Hematopoietic multipotent progenitor cell treated with erythropoietin and hydrocortisone succinate and interleukin-3 and kit ligand, for 6 days (in vitro differentiated cells): ENCODE measurements around the gene EGFLAM.
A peak's percentile ranks its signal among the peaks of the same experiment; 100 is the strongest.

Experiments
- DNase-seq: peaks from one replicate; pipeline ENCODE4 v3.0.0-alpha.2; 2015

Gene EGFLAM

GRCh38 chr5:38423276-38424147, 165.2 kb downstream of the EGFLAM start:
- no peak for DNase-seq

DNA sequence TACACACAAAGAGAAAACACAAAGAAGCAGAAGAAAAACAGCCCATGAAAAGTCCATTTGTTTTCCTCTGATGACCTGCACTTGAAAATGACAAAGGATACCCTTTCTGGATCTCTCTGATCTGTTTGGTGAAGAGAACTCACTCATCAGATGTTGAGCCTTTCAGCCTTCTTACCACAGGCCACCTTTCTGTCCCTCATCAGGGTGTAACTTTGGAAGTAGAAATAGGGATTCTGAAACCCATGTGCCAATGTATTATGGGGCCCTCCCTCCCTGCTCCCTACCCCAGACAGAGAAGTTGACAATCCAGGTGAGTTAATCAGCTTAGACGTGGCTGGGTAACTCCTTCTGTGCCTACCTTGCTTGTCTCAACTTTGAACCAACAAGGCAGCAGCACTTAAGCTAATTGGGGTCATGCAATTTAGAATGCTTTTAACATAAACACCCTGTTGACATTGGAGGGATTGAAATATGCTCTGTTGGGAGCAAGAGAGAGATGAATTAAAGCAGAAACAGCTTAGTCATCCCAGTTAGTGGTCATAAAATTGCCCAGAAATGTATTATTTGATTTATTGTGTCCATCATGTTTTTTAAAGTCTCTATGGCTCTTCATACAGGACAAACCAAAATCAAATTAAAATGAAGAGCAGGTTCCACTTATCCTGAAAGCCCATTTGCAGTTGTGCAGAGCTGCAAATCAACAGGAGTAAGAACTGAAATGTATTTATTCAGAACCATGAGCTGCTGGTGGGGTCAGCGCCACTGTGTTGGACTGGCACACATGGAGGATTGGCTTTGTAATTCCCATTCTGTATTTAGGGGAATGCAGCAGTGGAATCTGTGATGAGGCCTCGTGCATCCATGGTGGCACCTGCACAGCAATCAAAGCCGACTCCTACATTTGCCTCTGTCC, 166.0 kb downstream of the EGFLAM start:
- DNase-seq = no peak

GRCh38 chr5:38426490-38426889, 168.1 kb downstream of the EGFLAM start:
- DNase-seq = no peak

DNA sequence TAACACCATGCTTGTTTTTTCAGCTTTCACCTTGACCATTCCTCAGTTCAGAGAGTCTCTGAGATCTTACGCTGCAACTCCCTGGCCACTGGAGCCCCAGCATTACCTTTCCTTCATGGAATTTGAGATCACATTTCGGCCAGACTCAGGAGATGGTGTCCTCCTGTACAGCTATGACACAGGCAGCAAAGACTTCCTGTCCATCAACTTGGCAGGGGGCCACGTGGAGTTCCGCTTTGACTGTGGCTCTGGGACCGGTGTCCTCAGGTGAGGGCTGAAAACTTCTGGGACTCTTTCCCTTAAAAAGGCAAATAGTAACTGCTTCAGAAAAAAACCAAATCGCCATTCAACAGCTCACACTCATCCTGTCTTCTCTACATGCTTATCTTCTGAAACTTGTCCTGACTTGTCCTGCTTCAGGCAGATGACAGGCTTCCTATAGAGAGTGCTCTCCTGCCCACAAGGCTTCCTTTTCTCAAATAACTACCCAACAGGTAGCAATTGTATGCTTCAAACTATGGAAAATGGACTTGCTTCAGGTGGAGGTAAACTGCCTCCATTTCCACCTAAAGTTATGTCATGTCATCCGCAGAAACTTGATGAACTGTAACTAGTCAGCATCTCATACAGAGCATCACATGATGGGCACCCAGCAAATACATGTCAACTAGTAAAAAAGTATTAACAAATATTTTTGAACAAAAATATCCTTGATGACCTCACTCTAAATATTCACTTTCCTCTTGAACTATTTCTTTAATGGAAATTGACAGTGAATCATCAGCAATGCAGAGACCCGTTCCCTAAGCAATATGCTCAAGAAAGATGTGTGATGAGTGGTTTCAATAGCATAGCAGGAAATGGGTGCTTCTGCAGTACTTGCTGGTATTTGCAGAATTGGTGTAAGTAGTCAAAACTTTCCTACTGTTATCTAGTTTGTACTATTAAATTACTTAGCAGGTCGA, 168.9 kb downstream of the EGFLAM start:
- DNase-seq = no peak

- no peak for DNase-seq
These were observed 173.0 kb downstream of the EGFLAM start for GRCh38 chr5:38431242-38431853.

DNA sequence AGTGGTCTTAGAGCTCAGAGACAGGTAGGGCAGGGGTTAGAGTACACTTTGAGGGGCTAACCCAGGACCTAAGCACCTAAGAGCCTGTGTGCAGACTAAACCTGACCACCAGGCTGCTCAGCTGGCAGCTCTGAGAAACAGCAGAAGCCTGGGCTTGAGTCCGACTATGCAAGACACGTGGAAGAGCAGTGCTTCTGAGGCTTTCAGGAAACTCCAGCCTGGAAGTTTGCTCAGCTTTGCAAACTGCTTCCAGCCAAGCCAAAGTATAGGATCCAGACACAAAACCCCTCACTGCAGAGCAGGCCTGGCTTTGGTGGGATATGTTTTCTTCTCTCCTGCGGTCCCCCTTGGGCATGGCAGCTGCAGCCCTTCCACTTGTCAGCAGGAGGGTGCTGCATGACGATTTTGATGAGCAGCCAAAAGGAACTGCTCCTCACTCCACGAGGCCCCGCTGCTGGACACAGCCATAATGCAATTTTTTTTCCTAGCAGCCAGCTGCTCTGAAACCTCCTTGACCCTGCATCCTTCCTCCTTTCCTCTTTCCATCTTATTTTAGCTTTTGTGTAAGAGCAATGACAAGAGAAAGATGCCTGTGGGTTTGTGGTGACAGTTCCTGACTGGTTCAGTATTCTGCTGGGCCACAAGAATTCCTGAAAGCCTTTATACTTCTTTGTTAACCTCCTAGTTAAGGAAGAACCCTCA, 175.0 kb downstream of the EGFLAM start:
- DNase-seq = no peak

DNA sequence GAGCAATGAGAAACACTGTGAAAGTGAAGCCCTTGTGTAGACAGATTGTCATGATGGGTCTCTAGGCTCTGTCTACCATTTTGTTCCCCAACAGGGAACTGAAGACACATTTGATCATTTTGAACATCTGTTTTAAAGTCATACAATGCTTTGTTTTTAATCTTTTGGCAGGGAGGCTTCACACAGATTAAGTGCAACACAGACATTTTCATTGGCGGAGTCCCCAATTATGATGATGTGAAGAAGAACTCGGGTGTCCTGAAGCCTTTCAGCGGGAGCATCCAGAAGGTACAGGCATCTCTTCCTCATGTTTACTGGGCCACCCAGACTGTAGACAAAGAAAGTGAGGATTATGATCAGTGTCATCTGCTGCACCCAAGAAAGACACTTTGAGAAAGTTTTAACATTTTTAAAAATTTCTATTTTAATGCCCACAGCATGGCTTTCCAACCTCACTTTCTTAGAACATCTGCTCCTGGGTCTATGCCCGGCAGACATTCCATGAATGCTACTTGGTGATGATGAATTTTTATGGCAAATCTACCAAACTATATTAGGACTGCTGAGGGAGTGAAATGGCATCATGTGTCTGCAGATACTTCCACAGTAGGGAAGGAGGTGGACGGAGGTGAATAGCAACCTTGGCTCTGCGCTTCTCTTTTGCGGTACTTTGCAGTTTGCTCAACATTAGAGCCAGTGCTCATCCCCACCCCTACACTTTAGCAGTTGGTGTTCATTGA, 176.8 kb downstream of the EGFLAM start:
- DNase-seq = no peak

- DNase-seq = no peak
These were observed 180.4 kb downstream of the EGFLAM start for GRCh38 chr5:38438757-38439156.

DNA sequence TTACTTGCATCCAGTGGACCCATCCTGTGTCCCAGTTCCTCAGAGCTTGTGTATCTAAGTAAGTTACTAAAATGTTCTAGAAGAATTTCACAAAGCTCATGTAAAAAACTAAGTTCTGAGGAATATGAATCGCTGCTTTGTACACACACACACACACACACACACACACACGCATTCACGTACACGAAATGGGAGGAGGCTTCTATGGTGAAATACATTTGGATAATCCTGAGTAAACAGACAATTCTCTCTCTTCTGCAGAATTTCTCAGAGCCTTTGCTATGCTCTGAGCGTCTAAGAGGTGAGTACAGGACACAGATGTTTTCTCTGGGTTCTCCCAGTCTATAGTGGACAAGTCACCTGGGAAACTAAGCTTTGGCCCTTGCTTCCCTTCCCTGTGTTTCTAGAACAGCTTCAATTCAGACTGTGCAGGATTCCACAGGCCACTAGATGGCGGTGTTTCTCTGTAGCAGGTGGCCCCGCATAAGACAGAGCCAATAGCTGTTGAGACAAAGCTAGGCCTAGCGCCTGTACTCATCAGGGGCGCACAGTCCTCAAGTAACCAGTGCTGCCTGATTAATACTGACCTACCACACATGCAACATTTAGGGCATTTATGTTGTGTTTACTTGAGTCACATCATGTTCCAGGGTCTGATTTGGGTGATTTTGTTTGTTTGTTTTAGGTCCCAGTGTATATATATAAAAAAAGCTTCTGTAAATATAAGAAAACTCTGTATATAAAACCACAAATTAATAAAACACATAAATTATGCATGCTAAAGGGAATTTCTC, 183.3 kb downstream of the EGFLAM start:
- peak; percentile 95 for DNase-seq

DNA sequence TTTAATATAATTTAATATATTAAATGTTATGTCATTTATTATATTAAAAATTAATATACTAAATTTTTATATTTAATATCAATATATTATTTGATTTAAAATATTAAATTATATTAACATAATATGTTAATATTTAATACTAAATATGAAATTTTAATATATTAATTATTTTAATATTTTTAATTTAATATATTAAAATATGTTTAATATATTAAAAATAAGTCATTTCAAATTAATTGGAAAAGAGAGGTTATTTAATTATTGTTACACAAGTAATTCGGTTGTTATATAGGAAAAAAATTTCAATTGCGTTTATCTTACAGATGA, 183.9 kb downstream of the EGFLAM start:
- DNase-seq = no peak

GRCh38 chr5:38443390-38443789, 185.0 kb downstream of the EGFLAM start:
- no peak for DNase-seq

GRCh38 chr5:38445374-38446028, 187.1 kb downstream of the EGFLAM start:
- DNase-seq = no peak

- DNase-seq = no peak
These were observed 187.7 kb downstream of the EGFLAM start for GRCh38 chr5:38446029-38446522.

DNA sequence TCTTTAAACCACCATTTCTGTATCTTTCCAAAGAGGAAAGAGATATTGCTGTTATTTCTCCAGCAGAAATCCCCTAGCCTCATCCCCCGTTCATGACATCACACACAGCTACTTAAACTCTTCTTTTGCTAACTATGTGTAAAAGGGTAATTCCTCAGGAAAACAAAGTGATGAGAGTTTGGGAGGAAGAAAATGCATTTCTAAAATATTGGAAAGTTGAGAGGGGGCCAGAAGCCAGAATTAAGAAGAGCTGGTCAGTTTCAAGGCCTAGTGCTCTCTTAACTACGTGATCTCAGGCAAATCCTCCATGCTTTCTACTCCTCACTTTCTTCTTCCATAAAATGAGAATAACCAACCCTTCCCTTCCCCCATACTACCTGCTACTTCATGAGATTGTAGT, 188.7 kb downstream of the EGFLAM start:
- no peak for DNase-seq

DNA sequence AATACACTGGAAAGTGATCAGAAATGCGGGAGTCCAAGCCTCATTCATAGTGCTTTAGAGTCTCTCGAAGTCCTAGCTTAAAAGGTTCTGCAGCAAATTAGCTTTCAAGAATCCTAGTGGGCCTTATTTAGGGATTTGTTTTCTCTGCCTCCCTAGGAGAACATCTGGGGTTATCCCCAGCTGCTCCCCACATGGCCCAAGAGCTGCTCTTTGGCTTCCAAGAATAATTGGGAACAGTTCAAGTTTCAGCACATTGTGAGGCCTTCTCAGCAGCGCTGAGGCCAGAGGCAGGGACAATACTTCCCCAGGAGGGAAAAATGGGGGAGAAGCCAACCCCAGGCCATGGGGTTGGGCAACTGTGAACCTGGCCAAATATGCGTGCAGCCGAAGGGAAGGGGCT, 189.4 kb downstream of the EGFLAM start:
- no peak for DNase-seq

DNA sequence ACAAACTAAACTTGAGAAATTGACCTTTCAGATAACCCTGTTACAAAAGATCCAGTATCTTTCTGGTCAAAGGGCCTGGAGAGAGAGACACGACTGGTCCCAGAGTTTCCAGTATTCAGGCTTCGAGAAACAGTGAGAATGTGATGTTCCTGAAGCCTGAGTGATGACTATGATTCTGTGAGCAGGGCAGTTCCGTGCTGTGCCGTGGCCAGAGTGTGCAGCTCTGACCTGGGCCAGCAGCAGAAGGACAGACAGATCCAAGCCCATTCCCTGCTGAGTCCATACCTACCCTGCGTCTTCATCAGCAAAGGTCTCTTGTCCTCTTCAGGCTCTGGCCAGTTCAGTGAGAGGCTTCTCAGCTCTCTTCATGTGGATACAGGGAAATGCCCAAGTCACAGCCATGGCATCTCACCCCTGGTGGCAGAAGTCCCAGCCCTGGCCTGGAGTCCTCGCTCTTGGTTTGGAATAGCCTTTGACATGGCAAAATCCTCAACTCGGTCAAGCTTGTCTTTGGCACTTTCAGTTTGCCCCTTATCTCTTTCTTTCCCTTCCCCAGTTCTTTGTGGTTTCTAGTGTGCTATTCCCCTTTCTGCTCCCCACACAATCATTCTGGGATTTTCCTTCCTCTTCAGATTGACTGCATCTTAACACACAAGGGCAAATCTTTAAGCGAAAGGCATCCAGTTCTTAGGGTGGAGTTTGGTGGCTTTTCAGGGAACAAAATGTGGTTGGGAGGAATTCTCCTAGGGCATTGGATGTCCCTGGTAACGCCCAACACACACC, 190.4 kb downstream of the EGFLAM start:
- no peak for DNase-seq

- no peak for DNase-seq
These were observed 192.3 kb downstream of the EGFLAM start for GRCh38 chr5:38450627-38451026.

GRCh38 chr5:38451074-38451725, 192.8 kb downstream of the EGFLAM start:
- DNase-seq = no peak
